ENCODE results near the gene CLIC3.

Gene CLIC3

GRCh38 chr9:136963341-136963740 is 33.0 kb downstream of the CLIC3 start:
- no peak for DNase-seq

DNA sequence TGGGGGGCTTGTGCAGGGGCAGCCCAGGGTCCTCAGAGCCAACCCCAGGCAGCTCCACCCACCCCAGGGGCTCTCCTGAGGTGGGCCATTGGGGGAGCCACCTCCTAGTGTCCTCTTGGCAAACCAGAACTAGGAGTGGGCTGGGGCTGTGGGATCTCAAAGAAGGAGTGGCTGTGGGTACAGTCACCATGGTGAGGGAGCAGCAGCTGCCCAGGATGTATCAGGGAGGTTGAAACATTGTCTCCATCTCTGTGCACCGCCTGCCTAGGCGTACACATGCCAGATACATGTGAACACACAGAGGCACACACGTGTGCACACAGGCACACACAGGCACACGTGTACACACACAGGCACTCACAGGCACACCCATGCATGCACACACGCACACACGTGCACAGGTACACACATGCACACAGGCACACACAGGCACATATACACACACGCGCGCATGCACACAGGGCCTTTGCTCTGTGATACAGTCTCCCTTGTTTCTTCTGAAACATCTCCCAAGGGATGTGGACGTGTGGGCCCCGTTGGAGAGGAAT is 33.6 kb downstream of the CLIC3 start:
- DNase-seq, result no peak

DNA sequence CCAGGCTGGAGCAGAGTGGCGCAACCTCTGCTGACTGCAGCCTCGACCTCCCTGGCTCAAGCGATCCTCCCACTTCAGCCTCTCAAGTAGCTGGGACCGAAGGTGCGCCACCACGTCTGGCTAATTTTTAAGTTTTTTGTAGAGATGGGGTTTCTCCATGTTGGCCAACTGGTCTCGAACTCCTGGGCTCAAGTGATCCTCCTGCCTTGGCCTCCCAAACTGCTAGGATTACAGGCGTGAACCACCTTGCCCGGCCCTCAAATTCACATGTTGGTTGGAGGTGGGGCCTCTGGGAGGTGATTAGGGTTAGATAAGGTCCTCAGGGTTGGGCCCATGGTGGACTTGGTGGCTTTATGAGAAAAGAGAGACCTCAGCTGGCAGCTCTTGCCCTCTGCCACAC is 34.2 kb downstream of the CLIC3 start:
- DNase-seq, result no peak

GRCh38 chr9:136961279-136962065 is 34.9 kb downstream of the CLIC3 start:
- no peak for DNase-seq

- no peak for DNase-seq
Observed at GRCh38 chr9:136960938-136961275, 35.5 kb downstream of the CLIC3 start.

DNA sequence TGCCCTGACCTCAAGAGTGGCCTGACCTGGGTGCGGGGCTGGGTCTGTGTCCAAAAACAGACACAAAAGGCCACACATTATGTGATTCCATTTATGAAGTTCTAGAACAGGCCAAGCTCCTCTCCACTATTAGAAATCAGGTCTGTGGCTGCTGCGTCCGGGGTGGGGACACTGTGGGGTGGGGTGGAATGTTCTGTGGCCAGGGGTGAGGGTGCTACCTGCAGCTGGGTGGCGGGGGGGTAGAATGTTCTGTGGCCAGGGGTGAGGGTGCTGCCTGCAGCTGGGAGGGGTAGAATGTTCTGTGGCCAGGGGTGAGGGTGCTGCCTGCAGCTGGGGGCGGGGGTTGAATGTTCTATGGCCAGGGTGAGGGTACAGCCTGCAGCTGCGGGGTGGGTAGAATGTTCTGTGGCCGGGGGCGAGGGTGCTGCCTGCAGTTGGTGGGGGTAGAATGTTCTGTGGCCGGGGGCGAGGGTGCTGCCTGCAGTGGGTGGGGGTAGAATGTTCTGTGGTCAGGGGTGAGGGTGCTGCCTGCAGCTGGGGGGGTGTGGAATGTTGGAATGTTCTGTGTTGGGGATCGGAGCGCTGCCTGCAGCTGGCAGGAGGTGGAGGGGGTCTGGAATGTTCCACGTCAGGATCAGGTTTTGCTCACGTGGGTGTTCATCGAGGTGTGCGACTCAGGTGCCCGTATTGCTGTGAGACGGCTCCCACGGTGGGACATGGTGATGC is 36.0 kb downstream of the CLIC3 start:
- DNase-seq, result no peak

DNA sequence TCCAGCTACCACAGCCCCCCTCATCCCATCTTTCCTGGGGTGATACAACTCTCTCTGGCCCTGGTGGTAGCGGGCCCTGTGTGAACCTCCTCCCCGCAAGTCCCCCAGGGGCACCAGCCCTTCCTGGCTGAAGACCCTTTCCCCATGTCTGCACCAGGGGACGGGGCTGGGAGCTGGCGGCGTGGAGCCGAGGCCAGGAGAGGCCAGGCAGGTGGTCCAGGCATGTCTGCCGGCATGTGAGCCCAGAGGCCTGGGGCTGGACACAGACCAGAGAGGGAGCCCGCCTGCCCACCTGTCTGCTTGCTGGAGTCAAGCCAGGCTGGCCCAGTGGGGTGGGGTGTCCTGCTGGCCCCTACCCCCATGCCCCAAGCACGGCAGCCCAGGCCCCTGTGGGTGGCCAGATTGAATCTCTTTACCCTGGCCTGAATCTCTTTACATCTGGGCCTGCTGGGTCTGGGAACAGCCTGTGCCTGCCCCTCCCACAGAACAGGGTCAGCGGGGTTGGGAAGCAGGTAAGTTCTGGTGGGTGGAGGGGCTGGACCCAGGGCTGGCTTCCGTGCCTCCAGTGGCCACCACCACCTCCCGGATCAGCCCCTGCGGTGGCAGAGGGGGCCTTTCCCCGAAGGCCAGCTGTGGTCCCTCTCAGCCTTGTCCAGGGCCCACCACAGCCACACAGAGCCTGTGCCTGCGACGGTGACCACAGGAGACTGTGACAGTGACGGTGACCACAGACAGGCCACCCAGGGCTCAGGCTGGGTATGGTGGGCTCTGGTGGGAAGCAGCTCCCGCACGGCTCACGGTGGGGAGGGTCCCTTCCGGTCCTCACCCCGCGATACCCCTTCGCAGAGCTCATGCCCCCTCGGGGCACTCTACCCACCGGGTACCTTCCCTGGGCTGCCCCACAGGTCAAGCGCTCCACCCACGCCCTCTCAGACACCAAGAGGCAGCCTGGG is 37.2 kb downstream of the CLIC3 start:
- DNase-seq, result no peak

GRCh38 chr9:136958473-136958872 is 37.9 kb downstream of the CLIC3 start:
- DNase-seq, result no peak

DNA sequence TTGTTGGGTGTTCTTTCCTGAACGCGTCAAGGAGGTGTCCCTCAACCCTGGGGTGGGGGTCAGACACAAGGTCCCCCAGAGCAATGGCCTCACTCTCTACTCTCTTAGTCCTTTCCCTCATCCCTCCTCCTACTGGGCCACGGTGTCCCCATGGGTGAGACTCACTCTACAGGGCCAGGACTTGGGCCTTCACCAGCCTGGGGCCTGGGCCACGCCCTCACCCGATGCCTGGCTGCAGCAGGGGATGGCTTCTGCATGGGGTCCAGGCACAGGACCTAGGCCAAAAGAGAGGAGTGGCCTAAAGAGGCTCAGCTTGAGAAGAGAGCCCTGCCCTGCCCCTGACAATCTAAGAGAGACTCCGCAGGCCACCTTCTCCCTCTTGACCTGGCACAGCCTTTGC is 38.5 kb downstream of the CLIC3 start:
- no peak for DNase-seq

DNA sequence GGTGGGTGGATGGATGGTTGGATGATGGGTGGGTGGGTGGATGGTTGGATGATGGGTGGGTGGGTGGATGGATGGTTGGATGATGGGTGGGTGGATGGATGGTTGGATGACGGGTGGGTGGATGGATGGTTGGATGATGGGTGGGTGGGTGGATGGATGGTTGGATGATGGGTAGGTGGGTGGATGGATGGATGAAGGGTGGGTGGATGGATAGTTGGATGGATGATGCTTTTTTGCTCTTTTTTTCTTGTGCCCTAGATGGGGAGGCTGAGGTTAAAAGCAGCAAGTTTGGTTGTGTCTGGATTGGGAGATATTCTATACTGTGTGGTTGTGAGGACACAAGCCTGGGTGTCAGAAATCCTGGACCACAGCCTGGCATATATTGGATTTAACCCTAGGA is 38.9 kb downstream of the CLIC3 start:
- no peak for DNase-seq

GRCh38 chr9:136956604-136957003 is 39.8 kb downstream of the CLIC3 start:
- no peak for DNase-seq

GRCh38 chr9:136955943-136956335 is 40.4 kb downstream of the CLIC3 start:
- no peak for DNase-seq

DNA sequence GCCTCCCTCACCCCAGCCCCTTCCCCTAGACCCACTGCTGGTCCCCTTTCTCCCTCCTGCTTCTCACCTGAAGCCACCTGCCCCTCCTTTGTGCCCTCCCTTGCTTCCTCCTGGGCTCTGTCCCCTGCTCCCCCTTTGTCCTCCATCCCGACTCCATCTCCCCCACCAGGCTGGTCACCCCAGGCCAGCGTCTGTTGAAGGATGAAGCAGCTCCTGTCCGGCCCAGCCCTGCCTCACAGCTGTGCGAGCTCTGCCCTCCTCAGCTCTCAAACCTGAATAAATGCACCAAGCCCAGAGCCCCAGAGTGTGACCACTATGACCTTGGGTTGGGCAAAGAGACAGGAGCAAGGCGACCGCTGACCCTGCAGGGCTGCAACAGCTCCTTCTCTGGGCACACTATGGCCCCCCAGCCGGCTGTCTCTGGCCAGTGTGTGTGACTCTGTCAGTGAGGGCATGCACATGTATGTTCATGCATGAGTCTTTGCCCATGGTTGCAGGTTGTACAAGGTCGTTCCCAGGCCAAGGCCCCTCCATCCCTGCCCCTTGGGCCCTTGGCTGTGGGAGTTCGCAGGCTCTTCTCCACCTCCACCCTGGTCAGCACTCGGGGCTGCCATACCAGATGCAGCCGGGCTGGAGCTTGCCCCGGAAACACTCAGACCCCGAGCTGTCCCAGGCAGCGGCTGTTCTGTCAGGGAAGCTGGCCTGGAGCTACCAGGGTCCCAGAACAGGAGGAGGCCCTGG is 41.0 kb downstream of the CLIC3 start:
- DNase-seq, result no peak

DNA sequence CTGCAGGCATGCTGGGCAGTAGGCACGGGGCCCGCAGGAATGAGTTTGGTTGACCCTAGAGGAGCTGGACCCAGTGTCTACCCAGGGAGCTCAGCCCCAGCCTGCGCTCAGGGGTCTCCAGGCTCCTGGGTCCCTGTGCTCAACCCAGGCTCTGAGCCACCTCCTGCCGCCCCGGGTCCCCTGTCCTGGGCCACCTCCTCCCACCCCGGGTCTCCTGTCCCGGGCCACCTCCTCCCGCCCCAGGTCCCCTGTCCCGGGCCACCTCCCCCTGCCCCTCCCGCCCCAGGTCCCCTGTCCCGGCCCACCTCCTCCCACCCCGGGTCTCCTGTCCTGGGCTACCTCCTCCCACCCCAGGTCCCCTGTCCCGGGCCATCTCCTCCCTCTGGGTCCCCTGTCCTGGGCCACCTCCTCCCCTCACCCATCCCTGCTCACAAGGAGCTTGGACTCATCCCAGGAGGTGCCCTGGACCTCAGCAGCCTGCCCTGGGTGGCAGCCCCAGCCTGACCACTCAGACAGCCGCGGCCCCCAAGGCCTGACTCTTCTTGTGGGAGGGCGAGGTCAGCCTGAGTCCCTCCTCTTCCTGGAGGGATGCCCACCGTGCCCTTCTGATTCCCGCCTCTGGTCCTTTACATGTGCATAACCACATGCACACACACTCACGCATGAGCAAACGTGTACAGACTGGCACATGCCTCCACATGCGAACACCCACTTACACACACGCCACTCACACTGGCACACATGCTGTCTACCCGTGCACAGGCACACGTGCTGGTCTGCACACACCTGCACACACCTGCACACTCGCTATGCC is 41.9 kb downstream of the CLIC3 start:
- DNase-seq, result no peak

DNA sequence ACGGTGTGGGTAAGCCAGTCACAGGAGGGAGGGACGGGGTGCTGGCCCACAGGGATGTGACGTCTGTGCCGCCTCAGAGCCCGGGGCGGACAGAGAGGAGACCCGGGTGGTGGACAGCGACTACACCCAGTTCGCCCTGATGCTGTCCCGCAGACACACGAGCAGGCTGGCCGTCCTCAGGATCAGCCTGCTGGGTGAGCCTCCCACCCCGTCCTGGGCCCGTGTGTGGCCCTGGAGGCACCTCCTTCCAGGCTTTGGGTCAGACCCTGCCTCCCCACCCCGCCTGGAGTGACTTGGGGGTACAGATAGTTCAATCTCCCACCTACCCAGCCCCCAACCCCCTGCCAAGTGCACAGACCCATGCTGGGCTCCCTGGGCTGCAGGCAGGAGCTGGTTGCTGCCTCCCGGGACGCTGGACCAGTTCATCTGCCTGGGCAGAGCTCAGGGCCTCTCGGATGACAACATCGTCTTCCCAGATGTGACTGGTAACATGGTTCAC is 42.5 kb downstream of the CLIC3 start:
- no peak for DNase-seq

DNA sequence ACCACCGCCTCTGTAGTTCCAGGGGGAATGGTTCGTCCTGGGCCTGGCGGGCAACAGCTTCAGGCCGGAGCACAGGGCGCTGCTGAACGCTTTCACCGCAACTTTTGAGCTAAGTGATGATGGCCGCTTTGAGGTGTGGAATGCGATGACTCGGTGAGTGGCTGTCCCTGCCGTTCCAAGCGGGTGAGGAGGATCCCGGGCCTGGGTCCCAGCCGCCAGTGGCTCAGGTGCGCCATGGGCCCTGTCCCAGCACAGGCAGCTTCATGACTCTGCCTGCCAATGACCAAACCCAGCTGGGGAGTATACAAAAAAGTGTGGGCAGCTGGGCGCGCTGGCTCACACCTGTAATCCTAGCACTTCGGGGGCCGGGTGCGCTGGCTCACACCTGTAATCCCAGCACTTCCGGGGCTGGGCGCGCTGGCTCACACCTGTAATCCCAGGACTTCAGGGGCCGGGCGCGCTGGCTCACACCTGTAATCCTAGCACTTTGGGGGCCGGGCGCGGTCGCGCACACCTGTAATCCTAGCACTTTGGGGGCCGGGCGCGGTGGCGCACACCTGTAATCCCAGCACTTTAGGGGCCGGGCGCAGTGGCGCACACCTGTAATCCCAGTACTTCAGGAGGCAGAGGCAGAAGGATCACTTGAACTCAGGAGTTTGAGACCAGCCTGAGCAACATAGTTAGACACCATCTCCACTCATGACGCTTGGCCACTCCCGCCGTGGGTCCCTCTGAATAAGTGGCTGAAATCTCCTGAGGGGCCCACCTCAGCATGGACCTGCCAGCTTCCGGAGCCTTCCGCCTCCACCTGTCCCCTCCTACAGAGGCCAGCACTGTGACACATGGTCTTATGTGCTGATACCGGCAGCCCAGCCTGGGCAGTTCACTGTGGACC is 43.2 kb downstream of the CLIC3 start:
- DNase-seq, result no peak

GRCh38 chr9:136952321-136952850 is 44.0 kb downstream of the CLIC3 start:
- no peak for DNase-seq

- no peak for DNase-seq
Observed at GRCh38 chr9:136951541-136952320, 44.6 kb downstream of the CLIC3 start, which contains the start of gene LCN12. LCN12 (plus strand) TSS chr9:136952273; CDS start chr9:136952328, 55 bp downstream.

DNA sequence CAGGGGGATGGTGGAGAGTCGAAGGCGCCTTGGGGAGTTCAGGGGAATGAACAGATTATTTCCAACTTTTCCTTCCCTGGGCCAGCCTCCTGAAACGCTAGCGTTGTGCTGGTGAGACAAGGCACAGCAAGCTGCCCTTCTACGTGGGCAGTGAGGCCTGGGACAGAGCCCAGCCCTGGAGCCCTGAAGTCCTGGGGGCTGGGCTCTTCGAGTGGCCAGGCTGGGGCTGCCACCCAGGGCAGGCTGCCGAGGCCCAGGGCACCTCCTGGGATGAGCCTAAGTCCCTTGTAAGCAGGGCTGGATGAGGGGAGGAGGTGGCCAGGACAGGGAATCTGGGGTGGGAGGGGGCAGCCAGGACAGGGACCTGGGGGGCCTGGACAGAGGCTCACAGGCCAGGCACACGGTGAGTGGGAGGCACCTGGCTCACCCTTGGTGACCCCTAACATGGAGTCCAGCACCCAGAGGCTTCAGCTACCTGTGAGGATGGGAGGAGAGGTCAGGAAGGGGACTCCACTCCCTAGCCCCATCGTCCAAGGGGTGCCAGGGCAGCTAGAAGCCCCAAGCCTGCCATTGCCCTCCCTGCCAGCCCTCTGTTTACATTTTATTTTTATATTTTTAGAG is 45.6 kb downstream of the CLIC3 start:
- DNase-seq, result no peak

Measured in NCI-H774 (cell line).